Glutamatergic neuron (in vitro differentiated cells): ENCODE data around the gene PTH2R. TPM values are rescaled to one million over a fixed set of nuclear protein-coding genes. Genes with fewer than 3 reads are reported as not detected.
"Not testable (repeated sequence)": the region's sequence is repeated elsewhere in the genome, so short reads cannot be mapped to it uniquely, and the experiment has no call there.

Source experiments
- DNase-seq: peaks from one replicate; pipeline ENCODE4 v3.0.0; 2022
- H3K27ac Mint-ChIP-seq: one replicate; pipeline ENCODE4 v1.8.0; 2020; ENCODE audit warnings: mild to moderate bottlenecking, mixed read lengths, inconsistent platforms; ENCODE audit not compliant: unreplicated experiment
- H3K27me3 Mint-ChIP-seq: one replicate; pipeline ENCODE4 v1.8.0; 2020; ENCODE audit warnings: mild to moderate bottlenecking, moderate library complexity, mixed read lengths, inconsistent platforms; ENCODE audit not compliant: unreplicated experiment
- H3K36me3 Mint-ChIP-seq: one replicate; pipeline ENCODE4 v1.8.0; 2020; ENCODE audit warnings: mild to moderate bottlenecking, mixed read lengths, inconsistent platforms; ENCODE audit not compliant: unreplicated experiment
- H3K4me1 Mint-ChIP-seq: one replicate; pipeline ENCODE4 v1.8.0; 2020; ENCODE audit warnings: mild to moderate bottlenecking, low read depth, mixed read lengths, inconsistent platforms; ENCODE audit not compliant: unreplicated experiment
- H3K4me3 Mint-ChIP-seq: one replicate; pipeline ENCODE4 v1.8.0; 2020; ENCODE audit warnings: mild to moderate bottlenecking, mixed read lengths, inconsistent platforms; ENCODE audit not compliant: unreplicated experiment
- H3K9me3 Mint-ChIP-seq: one replicate; pipeline ENCODE4 v1.8.0; 2020; ENCODE audit warnings: mild to moderate bottlenecking, moderate library complexity, mixed read lengths, inconsistent platforms; ENCODE audit not compliant: unreplicated experiment
- CTCF ChIP-seq: fragments of 200-600 bp; sonication (generic); IDR thresholded peaks from one replicate; pipeline ENCODE4 v1.5.0; 2021; ENCODE audit not compliant: partially characterized antibody, unreplicated experiment
- total RNA-seq: library from RNA; stranded (reverse); fragmentation: NEBNext Ultra II Directional; extraction: Animal tissue kit (Norgen Biotek cat#: 25700); gene quantifications from one replicate; pipeline ENCODE4 v1.2.1, GENCODE V29; 2021; ENCODE audit not compliant: unreplicated experiment

Gene PTH2R
- total RNA-seq, 1 donor from 2014 or later = not detected

GRCh38 chr2:208511016-208511415 lies 104.4 kb downstream of the PTH2R start:
- peaks cover 4% of the 10 kb centered on the region for H3K27me3 Mint-ChIP-seq
- no peak overlapping the region for H3K27ac Mint-ChIP-seq
- peaks cover 32% of the 10 kb centered on the region for H3K36me3 Mint-ChIP-seq
- peaks cover 1% of the 10 kb centered on the region for H3K4me1 Mint-ChIP-seq
- no peak overlapping the region for H3K4me3 Mint-ChIP-seq
- TF ChIP-seq CTCF = no peak
- DNase-seq = no peak
- peaks cover 8% of the 10 kb centered on the region for H3K9me3 Mint-ChIP-seq

- DNase-seq = no peak
- no peak for TF ChIP-seq CTCF
- Mint-ChIP-seq H3K36me3 (peaks cover 33% of the 10 kb centered on the region), H3K4me1 (peaks cover 1% of the 10 kb centered on the region), H3K27me3 (peaks cover 4% of the 10 kb centered on the region), H3K27ac (no peak overlapping the region), H3K4me3 (no peak overlapping the region), H3K9me3 (peaks cover 8% of the 10 kb centered on the region)
These were observed 105.0 kb downstream of the PTH2R start for GRCh38 chr2:208511573-208511972.

GRCh38 chr2:208515099-208515498 lies 108.5 kb downstream of the PTH2R start:
- no peak for DNase-seq
- no peak for TF ChIP-seq CTCF

GRCh38 chr2:208523069-208523468 lies 116.5 kb downstream of the PTH2R start:
- H3K27ac Mint-ChIP-seq = peak overlapping the region; percentile 8
- not testable (repeated sequence) for H3K27me3 Mint-ChIP-seq, H3K4me1 Mint-ChIP-seq, H3K4me3 Mint-ChIP-seq, H3K36me3 Mint-ChIP-seq, H3K9me3 Mint-ChIP-seq, DNase-seq

More at GRCh38 chr2:208515099-208515498, 108.5 kb downstream of the PTH2R start:
- Mint-ChIP-seq H3K4me3 (no peak overlapping the region), H3K36me3 (peaks cover 17% of the 10 kb centered on the region), H3K27me3 (peaks cover 3% of the 10 kb centered on the region), H3K9me3 (peaks cover 5% of the 10 kb centered on the region), H3K4me1 (peaks cover 1% of the 10 kb centered on the region), H3K27ac (no peak overlapping the region)

GRCh38 chr2:208525165-208525564 lies 118.6 kb downstream of the PTH2R start:
- H3K4me1 Mint-ChIP-seq, H3K27ac Mint-ChIP-seq, H3K36me3 Mint-ChIP-seq, DNase-seq, H3K27me3 Mint-ChIP-seq, H3K9me3 Mint-ChIP-seq, H3K4me3 Mint-ChIP-seq: not testable (repeated sequence)

GRCh38 chr2:208529796-208530195 lies 123.2 kb downstream of the PTH2R start:
- no peak overlapping the region for H3K4me3 Mint-ChIP-seq
- H3K27me3 Mint-ChIP-seq = no peaks in the 10 kb centered on the region
- no peaks in the 10 kb centered on the region for H3K36me3 Mint-ChIP-seq
- no peak for TF ChIP-seq CTCF
- H3K4me1 Mint-ChIP-seq = no peaks in the 10 kb centered on the region
- no peaks in the 10 kb centered on the region for H3K9me3 Mint-ChIP-seq
- H3K27ac Mint-ChIP-seq = no peak overlapping the region
- no peak for DNase-seq
